Cardiac ventricle fibroblast (primary cell): ENCODE measurements around the gene OR2AK2. TPM values are rescaled to one million over a fixed set of nuclear protein-coding genes. Genes with fewer than 3 reads are reported as not detected.

Source experiments
- total RNA-seq: library from RNA; depleted of rRNA; stranded (reverse); fragments of >200 nt; gene quantifications from 2 replicates; pipeline ENCODE4 v1.2.3, GENCODE V29; 2015

Gene OR2AK2
- total RNA-seq: not detected in 2 replicates

GRCh38 chr1:247964933-247965332, at the start of gene OR2AK2:
TSS of gene OR2AK2 (plus strand) at chr1:247965233. CDS start at chr1:247965377, 144 bp downstream.

GRCh38 chr1:247919952-247920351, 45.1 kb upstream of the OR2AK2 start, which contains the start of gene OR2T8:
TSS of gene OR2T8 (plus strand) at chr1:247920252. CDS start at chr1:247921018, 766 bp downstream.

GRCh38 chr1:247924868-247925267, 40.2 kb upstream of the OR2AK2 start, which contains the start of gene OR2AJ1:
TSS of gene OR2AJ1 (plus strand) at chr1:247924889. CDS start at chr1:247933769, 8,880 bp downstream.

GRCh38 chr1:247948558-247948957, 16.5 kb upstream of the OR2AK2 start, which contains the start of gene OR2L8:
TSS of gene OR2L8 (plus strand) at chr1:247948858. CDS start at chr1:247948858, 0 bp downstream.

GRCh38 chr1:248013229-248013710, 48.2 kb downstream of the OR2AK2 start, which contains the start of gene OR2L5:
TSS of gene OR2L5 (plus strand) at chr1:248013660. CDS start at chr1:248021948, 8,288 bp downstream.

Other genes with a start within 250 kb of the OR2AK2 start
- gene OR6F1, start 248.6 kb upstream of the OR2AK2 start, total RNA-seq: not detected in 2 replicates
- not detected in 2 replicates for gene OR14K1, start 226.6 kb upstream of the OR2AK2 start, total RNA-seq
- not detected in 2 replicates for gene OR14A2, start 217.1 kb upstream of the OR2AK2 start, total RNA-seq
- not detected in 2 replicates for gene OR1C1, start 204.7 kb upstream of the OR2AK2 start, total RNA-seq
- gene OR14A16, start 141.1 kb upstream of the OR2AK2 start, total RNA-seq: not detected in 2 replicates
- not detected in 2 replicates for gene OR11L1, start 123.3 kb upstream of the OR2AK2 start, total RNA-seq
- gene TRIM58, start 108.0 kb upstream of the OR2AK2 start, total RNA-seq: not detected in 2 replicates
- not detected in 2 replicates for gene OR2W3, start 69.6 kb upstream of the OR2AK2 start, total RNA-seq
- not detected in 2 replicates for gene OR2T8, start 45.0 kb upstream of the OR2AK2 start, total RNA-seq
- not detected in 2 replicates for gene OR2AJ1, start 40.3 kb upstream of the OR2AK2 start, total RNA-seq
- gene OR2L8, start 16.4 kb upstream of the OR2AK2 start, total RNA-seq: not detected in 2 replicates
- gene OR2L5, start 48.4 kb downstream of the OR2AK2 start, total RNA-seq: not detected in 2 replicates
- not detected in 2 replicates for gene OR2L2, start 64.8 kb downstream of the OR2AK2 start, total RNA-seq
- gene OR2L3, start 81.6 kb downstream of the OR2AK2 start, total RNA-seq: not detected in 2 replicates
- not detected in 2 replicates for gene OR2L13, start 130.0 kb downstream of the OR2AK2 start, total RNA-seq
- gene OR2M5, start 179.9 kb downstream of the OR2AK2 start, total RNA-seq: not detected in 2 replicates
- not detected in 2 replicates for gene OR2M2, start 209.6 kb downstream of the OR2AK2 start, total RNA-seq
- not detected in 2 replicates for gene OR2M3, start 232.0 kb downstream of the OR2AK2 start, total RNA-seq